Suprapubic skin (tissue), 3 donors: ENCODE data around the gene KLRK1.

ENCODE experiments used
- CTCF ChIP-seq, 2 donors: fragments of 200-600 bp in 1 of 2; fragments of 450-650 bp in 1 of 2; sonication (generic) in 1 of 2; IDR thresholded peaks; one replicate each; pipeline ENCODE4 v1.5.1; 2016 to 2019; ENCODE audit warnings: antibody characterized with exemption in 2 of 2, mild to moderate bottlenecking in 1 of 2, moderate library complexity in 1 of 2
- POLR2A ChIP-seq, 2 donors: fragments of 450-650 bp; IDR thresholded peaks; one replicate each; pipeline ENCODE4 v1.6.1; 2017; ENCODE audit warnings: antibody characterized with exemption in 2 of 2, mild to moderate bottlenecking in 2 of 2, moderate library complexity in 2 of 2

- TF ChIP-seq POLR2A (IDR thresholded peaks at IDR 0.05) (no peak), CTCF (IDR thresholded peaks at IDR 0.05) (no peak)
Observed at GRCh38 chr12:10385166-10385613, 4.7 kb downstream of the KLRK1 start.
